Central memory CD8-positive, alpha-beta T cell (primary cell): Measurements from ENCODE around the gene GRID1.

Experiments used
- ATAC-seq: fragments of 150-1000 bp; cut with Tn5 transposase; replicated peaks from 2 replicates; pipeline ENCODE4 v1.10.0; 2022; ENCODE audit warnings: mild to moderate bottlenecking, moderate FRiP score, moderate number of reproducible peaks; ENCODE audit not compliant: poor library complexity, severe bottlenecking; ENCODE audit errors: extremely low read depth
- DNase-seq, 2 donors: peaks; one replicate each; pipeline ENCODE4 v3.0.0; 2021; ENCODE audit warnings: low spot score in 2 of 2
- H3K27ac Mint-ChIP-seq: one replicate; pipeline ENCODE4 v1.8.0; 2022; ENCODE audit warnings: low read depth, mild to moderate bottlenecking, moderate library complexity, mixed read lengths
- H3K27me3 Mint-ChIP-seq: one replicate; pipeline ENCODE4 v1.8.0; 2022; ENCODE audit warnings: mixed read lengths
- H3K36me3 Mint-ChIP-seq: one replicate; pipeline ENCODE4 v1.8.0; 2022; ENCODE audit warnings: mild to moderate bottlenecking, moderate library complexity, mixed read lengths; ENCODE audit not compliant: insufficient read depth
- H3K4me1 Mint-ChIP-seq: one replicate; pipeline ENCODE4 v1.8.0; 2022; ENCODE audit warnings: mixed read lengths
- H3K4me3 Mint-ChIP-seq: one replicate; pipeline ENCODE4 v1.8.0; 2022; ENCODE audit warnings: mild to moderate bottlenecking, moderate library complexity, mixed read lengths
- H3K9me3 Mint-ChIP-seq: one replicate; pipeline ENCODE4 v1.8.0; 2022; ENCODE audit warnings: mixed read lengths

Gene GRID1

GRCh38 chr10:85624511-85624910 lies 742.1 kb downstream of the GRID1 start:
- no peak overlapping the region for H3K4me3 Mint-ChIP-seq
- no peaks in the 10 kb centered on the region for H3K4me1 Mint-ChIP-seq
- peaks cover 28% of the 10 kb centered on the region for H3K27me3 Mint-ChIP-seq
- H3K9me3 Mint-ChIP-seq, result no peaks in the 10 kb centered on the region
- peaks cover 4% of the 10 kb centered on the region for H3K36me3 Mint-ChIP-seq
- no peak for DNase-seq
- no peak overlapping the region for H3K27ac Mint-ChIP-seq
- ATAC-seq, result no peak

DNA sequence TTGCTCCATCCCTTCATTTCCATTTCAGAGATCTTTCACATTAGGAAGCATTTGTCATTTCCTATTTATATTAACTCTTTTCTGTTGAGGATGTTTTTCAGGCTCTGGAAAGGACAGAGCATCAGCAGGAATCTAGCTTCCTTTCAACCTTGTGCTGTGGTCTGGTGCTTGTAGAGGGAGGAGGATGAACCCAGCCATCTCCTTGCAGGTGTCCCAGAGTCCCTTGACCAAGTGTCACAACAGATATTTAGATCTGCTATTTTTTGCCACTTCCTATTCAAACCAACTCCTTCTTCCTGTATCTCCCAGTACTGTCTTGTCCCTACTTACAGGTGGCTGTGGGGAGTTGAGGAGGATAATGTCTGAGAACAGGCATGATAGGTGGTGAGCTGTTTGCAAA lies 742.8 kb downstream of the GRID1 start:
- Mint-ChIP-seq H3K4me1 (no peaks in the 10 kb centered on the region), H3K4me3 (no peak overlapping the region), H3K36me3 (peaks cover 4% of the 10 kb centered on the region), H3K9me3 (no peaks in the 10 kb centered on the region), H3K27me3 (peaks cover 28% of the 10 kb centered on the region), H3K27ac (no peak overlapping the region)
- DNase-seq (no peak), ATAC-seq (no peak)

- Mint-ChIP-seq H3K27ac (no peak overlapping the region), H3K4me1 (no peaks in the 10 kb centered on the region), H3K36me3 (peaks cover 4% of the 10 kb centered on the region), H3K9me3 (no peaks in the 10 kb centered on the region), H3K4me3 (no peak overlapping the region), H3K27me3 (peaks cover 29% of the 10 kb centered on the region)
- no peak for ATAC-seq
- no peak for DNase-seq
Observed at GRCh38 chr10:85623342-85623741, 743.3 kb downstream of the GRID1 start.

DNA sequence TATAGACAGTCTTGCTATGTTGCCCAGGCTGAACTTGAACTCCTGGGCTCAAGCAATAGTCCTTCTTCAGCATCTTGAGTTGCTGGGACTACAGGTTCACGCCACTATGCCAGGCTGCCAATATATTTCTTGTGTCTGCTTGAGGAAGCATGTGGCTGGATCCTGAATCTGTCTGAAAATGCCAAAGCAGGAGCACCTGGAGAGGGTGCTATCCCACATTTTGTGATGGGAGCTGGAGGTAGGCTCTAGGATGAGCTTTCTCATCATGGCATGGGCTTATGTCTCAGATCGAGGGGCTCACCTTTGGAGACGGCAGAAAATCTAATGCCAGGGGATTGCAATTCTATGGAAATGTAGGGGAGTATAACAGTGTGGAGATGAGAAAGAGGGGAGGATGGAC lies 744.2 kb downstream of the GRID1 start:
- H3K36me3 Mint-ChIP-seq, result peaks cover 4% of the 10 kb centered on the region
- H3K9me3 Mint-ChIP-seq, result no peaks in the 10 kb centered on the region
- DNase-seq (no peak), ATAC-seq (no peak)
- no peak overlapping the region for H3K4me3 Mint-ChIP-seq
- H3K27ac Mint-ChIP-seq, result no peak overlapping the region
- H3K27me3 Mint-ChIP-seq, result peaks cover 38% of the 10 kb centered on the region
- H3K4me1 Mint-ChIP-seq, result no peaks in the 10 kb centered on the region

DNA sequence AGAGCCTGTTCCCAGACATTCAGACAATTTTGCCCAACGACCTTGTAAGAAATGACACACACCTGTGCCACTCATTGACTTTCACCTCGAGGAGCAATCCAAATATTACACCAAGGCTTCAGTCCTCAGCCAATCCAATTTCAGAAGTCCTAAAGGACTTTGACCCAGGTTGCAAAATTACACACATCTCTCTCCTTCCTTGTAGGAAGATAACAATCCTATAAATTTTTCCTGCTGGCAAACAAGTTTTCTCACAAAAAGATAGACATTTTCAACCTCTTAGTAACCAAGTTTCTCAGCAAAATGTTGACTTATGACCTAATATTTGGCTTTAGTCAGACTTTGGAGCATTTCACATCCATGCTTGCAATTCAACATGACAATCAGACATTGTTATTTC lies 745.0 kb downstream of the GRID1 start:
- ATAC-seq (no peak), DNase-seq (no peak)
- Mint-ChIP-seq H3K36me3 (peaks cover 4% of the 10 kb centered on the region), H3K4me1 (no peaks in the 10 kb centered on the region), H3K27me3 (peaks cover 39% of the 10 kb centered on the region), H3K9me3 (no peaks in the 10 kb centered on the region), H3K4me3 (no peak overlapping the region), H3K27ac (no peak overlapping the region)

GRCh38 chr10:85620807-85621206 lies 745.8 kb downstream of the GRID1 start:
- Mint-ChIP-seq H3K9me3 (no peaks in the 10 kb centered on the region), H3K27ac (no peak overlapping the region), H3K36me3 (peaks cover 4% of the 10 kb centered on the region), H3K4me1 (no peaks in the 10 kb centered on the region), H3K27me3 (peaks cover 39% of the 10 kb centered on the region), H3K4me3 (no peak overlapping the region)
- DNase-seq, result no peak
- no peak for ATAC-seq

- peaks cover 39% of the 10 kb centered on the region for H3K27me3 Mint-ChIP-seq
- peaks cover 4% of the 10 kb centered on the region for H3K36me3 Mint-ChIP-seq
- peaks cover 1% of the 10 kb centered on the region for H3K4me1 Mint-ChIP-seq
- ATAC-seq (no peak), DNase-seq (no peak)
- H3K27ac Mint-ChIP-seq, result no peak overlapping the region
- H3K4me3 Mint-ChIP-seq, result no peak overlapping the region
- no peaks in the 10 kb centered on the region for H3K9me3 Mint-ChIP-seq
Observed at GRCh38 chr10:85619832-85620231, 746.8 kb downstream of the GRID1 start.

DNA sequence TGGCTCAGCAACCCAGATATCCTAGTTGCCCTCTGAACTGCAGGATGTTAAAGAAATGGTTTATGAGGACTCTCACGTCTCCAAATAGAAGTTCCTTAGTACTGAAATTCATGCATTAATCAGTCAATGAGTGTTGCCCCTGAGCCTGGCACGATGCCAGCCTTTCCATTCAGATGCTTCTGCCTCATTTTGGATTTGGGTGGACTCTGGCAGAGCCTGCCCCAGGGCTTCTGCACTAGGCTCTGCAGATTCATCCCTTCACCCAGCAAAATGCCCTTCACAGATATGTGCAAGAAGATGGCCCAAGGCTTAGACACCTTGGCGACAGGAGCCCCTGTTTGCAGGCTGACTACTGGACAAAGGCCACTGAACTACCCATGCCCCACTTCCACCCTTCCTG lies 747.8 kb downstream of the GRID1 start:
- no peak overlapping the region for H3K4me3 Mint-ChIP-seq
- H3K36me3 Mint-ChIP-seq, result peaks cover 4% of the 10 kb centered on the region
- peaks cover 10% of the 10 kb centered on the region for H3K4me1 Mint-ChIP-seq
- peaks cover 38% of the 10 kb centered on the region for H3K27me3 Mint-ChIP-seq
- DNase-seq (no peak), ATAC-seq (no peak)
- H3K9me3 Mint-ChIP-seq, result no peaks in the 10 kb centered on the region
- no peak overlapping the region for H3K27ac Mint-ChIP-seq

- Mint-ChIP-seq H3K36me3 (peaks cover 2% of the 10 kb centered on the region), H3K27ac (no peak overlapping the region), H3K4me3 (no peak overlapping the region), H3K4me1 (peaks cover 19% of the 10 kb centered on the region), H3K9me3 (no peaks in the 10 kb centered on the region), H3K27me3 (peaks cover 29% of the 10 kb centered on the region)
- ATAC-seq (no peak), DNase-seq (no peak)
Observed at GRCh38 chr10:85617751-85618546, 748.6 kb downstream of the GRID1 start.

DNA sequence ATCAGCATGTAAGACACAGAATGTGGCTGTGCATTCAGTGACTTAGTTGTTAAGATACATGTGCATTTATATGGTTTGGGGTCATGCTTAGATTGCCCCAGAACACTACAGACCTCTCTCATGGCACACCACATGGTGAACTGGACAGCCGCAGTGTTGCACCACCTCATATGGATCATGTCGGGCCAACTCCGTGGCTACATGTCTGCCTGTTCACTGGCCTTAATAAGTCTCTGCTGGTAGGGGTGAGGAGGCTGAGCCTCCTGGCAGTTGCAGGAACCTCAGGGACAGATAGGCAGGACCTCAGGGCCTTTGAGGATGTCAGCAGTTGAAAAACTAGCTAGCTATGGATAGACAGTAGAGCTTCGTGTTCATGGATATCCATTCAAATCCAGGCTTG lies 751.0 kb downstream of the GRID1 start:
- Mint-ChIP-seq H3K4me1 (peaks cover 42% of the 10 kb centered on the region), H3K4me3 (no peak overlapping the region), H3K36me3 (peaks cover 5% of the 10 kb centered on the region), H3K9me3 (no peaks in the 10 kb centered on the region), H3K27me3 (peaks cover 11% of the 10 kb centered on the region), H3K27ac (no peak overlapping the region)
- DNase-seq (no peak), ATAC-seq (no peak)

DNA sequence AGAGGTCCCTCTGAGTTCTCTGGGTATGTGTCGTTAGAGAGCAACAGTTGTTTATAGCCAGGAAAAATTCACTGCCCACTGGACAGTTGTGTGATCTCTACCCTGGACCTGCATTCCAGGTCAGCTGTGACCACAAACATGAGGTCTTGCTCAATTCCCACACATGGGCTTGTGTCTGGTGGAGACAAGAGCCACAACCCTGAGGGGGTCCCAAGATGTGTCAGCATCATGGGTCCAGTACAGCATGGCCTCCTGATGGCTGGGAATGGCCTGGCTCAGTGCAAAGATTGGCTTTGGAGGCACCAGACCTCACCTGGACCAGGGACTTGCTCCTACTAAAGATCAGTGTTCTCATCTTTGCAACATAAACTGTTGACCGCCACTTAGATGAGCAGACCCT lies 751.6 kb downstream of the GRID1 start:
- DNase-seq (no peak), ATAC-seq (no peak)
- Mint-ChIP-seq H3K4me3 (no peak overlapping the region), H3K27me3 (peaks cover 11% of the 10 kb centered on the region), H3K9me3 (no peaks in the 10 kb centered on the region), H3K36me3 (peaks cover 5% of the 10 kb centered on the region), H3K27ac (no peak overlapping the region), H3K4me1 (peaks cover 47% of the 10 kb centered on the region)

DNA sequence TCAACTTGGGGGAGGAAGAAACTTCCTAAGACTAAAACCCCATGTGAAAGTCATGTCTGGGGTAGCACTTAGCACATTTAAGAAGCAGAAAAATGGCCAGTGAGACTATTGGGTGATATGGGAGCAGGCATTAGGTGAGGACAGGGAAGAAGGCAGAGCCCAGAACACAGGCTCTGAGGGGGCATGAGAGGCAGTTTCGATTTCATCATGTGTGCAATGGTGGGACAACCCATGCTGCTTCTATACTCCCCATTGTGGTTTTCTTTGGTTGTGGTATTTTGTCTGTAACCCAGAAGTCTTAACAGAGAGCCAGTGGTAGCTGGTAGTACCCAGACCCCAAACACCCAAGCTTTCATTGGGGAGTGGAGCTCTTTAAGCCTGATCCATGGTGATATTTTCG lies 752.0 kb downstream of the GRID1 start:
- Mint-ChIP-seq H3K27me3 (peaks cover 11% of the 10 kb centered on the region), H3K9me3 (no peaks in the 10 kb centered on the region), H3K27ac (no peak overlapping the region), H3K4me3 (no peak overlapping the region), H3K36me3 (peaks cover 3% of the 10 kb centered on the region), H3K4me1 (peaks cover 48% of the 10 kb centered on the region)
- DNase-seq, result no peak
- no peak for ATAC-seq

- H3K4me1 Mint-ChIP-seq, result peaks cover 48% of the 10 kb centered on the region
Observed at GRCh38 chr10:85613391-85613790, 753.2 kb downstream of the GRID1 start.

More at GRCh38 chr10:85613391-85613790, 753.2 kb downstream of the GRID1 start:
- Mint-ChIP-seq H3K27me3 (peaks cover 10% of the 10 kb centered on the region), H3K4me3 (peak overlapping the region; percentile 74), H3K9me3 (no peaks in the 10 kb centered on the region), H3K36me3 (peaks cover 3% of the 10 kb centered on the region), H3K27ac (peak overlapping the region; percentile 89)
- DNase-seq, result peak in 1 of 2 donors; percentile 7
- no peak for ATAC-seq
